Cerebellar nuclear complex (tissue), 1 donor: ENCODE results near the gene SNX8.
"Not testable (repeated sequence)": the region's sequence is repeated elsewhere in the genome, so short reads cannot be mapped to it uniquely, and the experiment has no call there.

ENCODE experiments used
- DNase-seq, 2 experiments: peaks; one replicate each; lab custom pipeline; 2025; lab: John Stamatoyannopoulos, UW

Gene SNX8

GRCh38 chr7:2326951-2327350 is 12.7 kb upstream of the SNX8 start:
- DNase-seq, result no peak

- DNase-seq, result no peak
These were observed 10.9 kb upstream of the SNX8 start for GRCh38 chr7:2325162-2325561.

GRCh38 chr7:2321020-2321419 is 6.8 kb upstream of the SNX8 start:
- DNase-seq, result no peak

- DNase-seq, result no peak
These were observed 3.5 kb upstream of the SNX8 start for GRCh38 chr7:2317556-2318293.

- no peak for DNase-seq
These were observed 2.3 kb upstream of the SNX8 start for GRCh38 chr7:2316578-2316977.

- DNase-seq, result no peak
These were observed 1.5 kb upstream of the SNX8 start for GRCh38 chr7:2315787-2316186.

- DNase-seq, result not testable (repeated sequence)
These were observed 802 bp upstream of the SNX8 start for GRCh38 chr7:2314956-2315530.

GRCh38 chr7:2313450-2314208 is 612 bp downstream of the SNX8 start:
- no peak for DNase-seq

- DNase-seq, result no peak
These were observed 1.8 kb downstream of the SNX8 start for GRCh38 chr7:2312267-2312929.

GRCh38 chr7:2309889-2310331 is 4.3 kb downstream of the SNX8 start:
- no peak for DNase-seq

- DNase-seq, result no peak
These were observed 6.5 kb downstream of the SNX8 start for GRCh38 chr7:2307690-2308107.

- DNase-seq, result no peak
These were observed 7.6 kb downstream of the SNX8 start for GRCh38 chr7:2306688-2307087.

- not testable (repeated sequence) for DNase-seq
These were observed 9.0 kb downstream of the SNX8 start for GRCh38 chr7:2305258-2305657.

GRCh38 chr7:2303520-2303919 is 10.7 kb downstream of the SNX8 start:
- DNase-seq, result not testable (repeated sequence)

- DNase-seq, result not testable (repeated sequence)
These were observed 11.4 kb downstream of the SNX8 start for GRCh38 chr7:2302743-2303397.

- DNase-seq, result no peak
These were observed 12.8 kb downstream of the SNX8 start for GRCh38 chr7:2301511-2301863.

- DNase-seq, result no peak
These were observed 14.2 kb downstream of the SNX8 start for GRCh38 chr7:2299870-2300512.

- DNase-seq, result no peak
These were observed 15.0 kb downstream of the SNX8 start for GRCh38 chr7:2299131-2299829.

- DNase-seq, result no peak
These were observed 17.4 kb downstream of the SNX8 start for GRCh38 chr7:2296832-2297231.

- DNase-seq, result no peak
These were observed 18.2 kb downstream of the SNX8 start for GRCh38 chr7:2295936-2296620.
